ENCODE measurements around the gene FYTTD1. TPM values are rescaled to one million over a fixed set of nuclear protein-coding genes. Genes with fewer than 3 reads are reported as not detected.

Gene FYTTD1
- total RNA-seq, 1 donor: 58.3 TPM

GRCh38 chr3:197830308-197830966, 80.8 kb downstream of the FYTTD1 start:
- no peak overlapping the region for H3K4me3 ChIP-seq (ENCODE audit: low read depth, low read length)
- DNase-seq (ENCODE audit: low read depth): no peak
- no peak for TF ChIP-seq CTCF (IDR thresholded peaks at IDR 0.05; ENCODE audit: insufficient read depth, low read depth, low read length)

GRCh38 chr3:197830967-197831313, 81.3 kb downstream of the FYTTD1 start:
- TF ChIP-seq CTCF (IDR thresholded peaks at IDR 0.05; ENCODE audit: insufficient read depth, low read depth, low read length): no peak
- no peak overlapping the region for H3K4me3 ChIP-seq (ENCODE audit: low read depth, low read length)
- no peak for DNase-seq (ENCODE audit: low read depth)

GRCh38 chr3:197833930-197834715, 84.4 kb downstream of the FYTTD1 start:
- DNase-seq (ENCODE audit: low read depth): no peak
- no peak overlapping the region for H3K4me3 ChIP-seq (ENCODE audit: low read depth, low read length)
- TF ChIP-seq CTCF (IDR thresholded peaks at IDR 0.05; ENCODE audit: insufficient read depth, low read depth, low read length): no peak

- no peak overlapping the region for H3K4me3 ChIP-seq (ENCODE audit: low read depth, low read length)
- DNase-seq (ENCODE audit: low read depth): no peak
- no peak for TF ChIP-seq CTCF (IDR thresholded peaks at IDR 0.05; ENCODE audit: insufficient read depth, low read depth, low read length)
Observed at GRCh38 chr3:197835509-197835908, 85.8 kb downstream of the FYTTD1 start.

- no peak for TF ChIP-seq CTCF (IDR thresholded peaks at IDR 0.05; ENCODE audit: insufficient read depth, low read depth, low read length)
- H3K4me3 ChIP-seq (ENCODE audit: low read depth, low read length): no peak overlapping the region
- no peak for DNase-seq (ENCODE audit: low read depth)
Observed at GRCh38 chr3:197836244-197836643, 86.6 kb downstream of the FYTTD1 start.

Other genes starting within 250 kb of the FYTTD1 start
- gene BDH1, start 193.9 kb upstream of the FYTTD1 start, total RNA-seq: 4.8 and 5.2 TPM in 2 replicates
- 26.4 and 28.1 TPM in 2 replicates for gene RUBCN, start 13.0 kb upstream of the FYTTD1 start, total RNA-seq
- gene LRCH3, start 41.4 kb downstream of the FYTTD1 start, total RNA-seq: 96.3 and 149 TPM in 2 replicates
- gene RPL35A, start 200.3 kb downstream of the FYTTD1 start, total RNA-seq: 453 and 600 TPM in 2 replicates
- gene LMLN, start 210.3 kb downstream of the FYTTD1 start, total RNA-seq: 6.5 and 8.1 TPM in 2 replicates

Data from fibroblast of villous mesenchyme (primary cell).